AG04450 (cell line): ENCODE results near the gene CHIC2. TPM values are rescaled to one million over a fixed set of nuclear protein-coding genes. Genes with fewer than 3 reads are reported as not detected.

Experiments used
- CTCF ChIA-PET: fragments of 300-600, 350-600 bp; formaldehyde crosslinking; extraction: SDS; loops from one replicate; lab custom pipeline; 2022; ENCODE audit warnings: antibody characterized with exemption, inconsistent platforms; lab: Charles Lee
- POLR2A ChIA-PET: fragments of 350-600 bp; formaldehyde crosslinking; extraction: SDS; loops from one replicate; lab custom pipeline; 2021; ENCODE audit warnings: antibody characterized with exemption, inconsistent platforms; lab: Yijun Ruan, JAX
- DNase-seq: peaks from one replicate; pipeline ENCODE4 v3.0.0-alpha.2; 2011; ENCODE audit warnings: low read depth, low spot score
- H3K27ac ChIP-seq: one replicate; pipeline ENCODE4 v1.5.1; 2012; ENCODE audit warnings: low read depth, low read length, control low read depth
- H3K27me3 ChIP-seq: one replicate; pipeline ENCODE4 v1.6.0; 2012; ENCODE audit warnings: low read length; ENCODE audit not compliant: control insufficient read depth, insufficient read depth
- H3K4me3 ChIP-seq: 2 replicates; pipeline ENCODE4 v1.5.1; 2011; ENCODE audit warnings: mild to moderate bottlenecking, low read depth, low read length, control low read depth
- H3K9me3 ChIP-seq: 2 replicates; pipeline ENCODE4 v1.5.1; 2012; ENCODE audit warnings: low read length; ENCODE audit not compliant: control insufficient read depth, insufficient read depth
- CTCF ChIP-seq: IDR thresholded peaks from 2 replicates; pipeline ENCODE4 v1.5.1; 2011; ENCODE audit warnings: low read depth, low read length, control low read depth, inconsistent platforms
- polyA plus RNA-seq: library from polyadenylated mRNA; depleted of rRNA; stranded (reverse); fragments of >200 nt; gene quantifications from 2 replicates; pipeline ENCODE4 v1.2.3, GENCODE V29; 2011

CHIC2 gene
- polyA plus RNA-seq, 1 experiment: 32.6 TPM

GRCh38 chr4:54061873-54062272 is 2.5 kb downstream of the CHIC2 start:
- Histone ChIP-seq H3K9me3 (peaks cover 4% of the 10 kb centered on the region; the same call in 1 of the 2 replicates), H3K27ac (no peak overlapping the region)
- CTCF ChIA-PET: interaction anchor here (1.7 to 2.1 kb wide), 2 partner anchors 157 to 172 kb away, joined by 5 to 7 read pairs; no protein-coding TSS in a partner anchor

GRCh38 chr4:54061067-54061466 is 3.3 kb downstream of the CHIC2 start:
- ChIA-PET POLR2A (no interaction called here), CTCF (no interaction called here)
- no peak for TF ChIP-seq CTCF
- no peak for DNase-seq
- Histone ChIP-seq H3K27me3 (no peaks in the 10 kb centered on the region), H3K9me3 (peaks cover 4% of the 10 kb centered on the region; the same call in 1 of the 2 replicates), H3K27ac (no peak overlapping the region), H3K4me3 (peak overlapping the region; percentile 88)

More at GRCh38 chr4:54061873-54062272, 2.5 kb downstream of the CHIC2 start:
- no peak for DNase-seq
- POLR2A ChIA-PET: no interaction called here
- no peaks in the 10 kb centered on the region for H3K27me3 ChIP-seq
- TF ChIP-seq CTCF: no peak
- peak overlapping the region; percentile 88 for H3K4me3 ChIP-seq

- H3K9me3 ChIP-seq: peaks cover 4% of the 10 kb centered on the region; the same call in 1 of the 2 replicates
- 0 out of 2 replicates have a peak overlapping the region, but pooled peaks have one; percentile 3 for H3K4me3 ChIP-seq
- CTCF ChIA-PET: interaction anchor here (0.6 to 1.7 kb wide), 2 partner anchors 37 to 158 kb away, joined by 3 to 6 read pairs; no protein-coding TSS in a partner anchor
- no peak for DNase-seq
- H3K27ac ChIP-seq: no peak overlapping the region
- TF ChIP-seq CTCF: no peak
- POLR2A ChIA-PET: no interaction called here
- no peaks in the 10 kb centered on the region for H3K27me3 ChIP-seq
These were observed 4.3 kb downstream of the CHIC2 start for GRCh38 chr4:54060116-54060515.

- no peak for TF ChIP-seq CTCF
- Histone ChIP-seq H3K27me3 (no peaks in the 10 kb centered on the region), H3K27ac (no peak overlapping the region), H3K9me3 (no peaks in the 10 kb centered on the region), H3K4me3 (no peak overlapping the region)
- CTCF ChIA-PET: interaction anchor here (1.6 kb wide), 1 partner anchor 176 kb away, joined by 8 read pairs; no protein-coding TSS in a partner anchor
- no peak for DNase-seq
- POLR2A ChIA-PET: interaction anchor here (0.6 kb wide), 1 partner anchor 66 kb away, joined by 7 read pairs; no protein-coding TSS in a partner anchor
These were observed 6.2 kb downstream of the CHIC2 start for GRCh38 chr4:54058171-54058570.

- CTCF ChIA-PET: interaction anchor here (1.6 to 2.8 kb wide), 2 partner anchors 148 to 178 kb away, joined by 8 to 12 read pairs; no protein-coding TSS in a partner anchor
- no peak for TF ChIP-seq CTCF
- Histone ChIP-seq H3K4me3 (no peak overlapping the region), H3K27me3 (no peaks in the 10 kb centered on the region), H3K27ac (no peak overlapping the region), H3K9me3 (no peaks in the 10 kb centered on the region)
- POLR2A ChIA-PET: no interaction called here
- no peak for DNase-seq
These were observed 8.0 kb downstream of the CHIC2 start for GRCh38 chr4:54056360-54056759.
